HL-60 (cell line): ENCODE data around the gene EPB42.

Experiments used
- CTCF ChIP-seq: IDR thresholded peaks from one replicate; pipeline ENCODE4 v1.5.1; 2011; ENCODE audit warnings: low read length, control low read depth, inconsistent platforms; ENCODE audit not compliant: insufficient read depth
- GABPA ChIP-seq: IDR thresholded peaks from 2 replicates; pipeline ENCODE4 v1.6.1; 2012; ENCODE audit warnings: low read depth
- REST ChIP-seq: IDR thresholded peaks from 2 replicates; pipeline ENCODE4 v1.6.1; 2012; ENCODE audit warnings: low read depth; ENCODE audit not compliant: insufficient replicate concordance

- TF ChIP-seq CTCF (no peak), GABPA (no peak; the same call in 1 of the 2 replicates), REST (no peak)
These were observed 34.8 kb downstream of the EPB42 start for GRCh38 chr15:43186003-43186353.
